Chondrocyte (in vitro differentiated cells): ENCODE measurements around the gene IGFN1. TPM values are rescaled to one million over a fixed set of nuclear protein-coding genes. Genes with fewer than 3 reads are reported as not detected.

Source experiments
- DNase-seq: peaks from one replicate; pipeline ENCODE4 v3.0.0; 2021; ENCODE audit warnings: mixed read lengths, low spot score
- H3K27ac Mint-ChIP-seq: one replicate; pipeline ENCODE4 v1.8.0; 2021; ENCODE audit warnings: mild to moderate bottlenecking, moderate library complexity, mixed read lengths; ENCODE audit not compliant: unreplicated experiment
- H3K27me3 Mint-ChIP-seq: 2 replicates; pipeline ENCODE4 v1.8.0; 2021; ENCODE audit warnings: low read depth, mixed read lengths
- H3K36me3 Mint-ChIP-seq: 2 replicates; pipeline ENCODE4 v1.8.0; 2021; ENCODE audit warnings: low read depth, mixed read lengths
- H3K4me1 Mint-ChIP-seq: 2 replicates; pipeline ENCODE4 v1.8.0; 2021; ENCODE audit warnings: low read depth, mild to moderate bottlenecking, mixed read lengths
- H3K4me3 Mint-ChIP-seq: one replicate; pipeline ENCODE4 v1.8.0; 2021; ENCODE audit warnings: mild to moderate bottlenecking, moderate library complexity, mixed read lengths; ENCODE audit not compliant: unreplicated experiment
- H3K9me3 Mint-ChIP-seq: 2 replicates; pipeline ENCODE4 v1.8.0; 2021; ENCODE audit warnings: low read depth, mixed read lengths
- CTCF ChIP-seq: fragments of 200-600 bp; sonication (generic); IDR thresholded peaks from 2 replicates; pipeline ENCODE4 v1.5.0; 2021; ENCODE audit warnings: antibody characterized with exemption, mild to moderate bottlenecking, moderate library complexity
- total RNA-seq: library from RNA; stranded (reverse); gene quantifications from 3 replicates; pipeline ENCODE4 v1.2.1, GENCODE V29; 2021

The IGFN1 gene
- total RNA-seq, 1 donor from 2014 or later = 1.9 TPM

DNA sequence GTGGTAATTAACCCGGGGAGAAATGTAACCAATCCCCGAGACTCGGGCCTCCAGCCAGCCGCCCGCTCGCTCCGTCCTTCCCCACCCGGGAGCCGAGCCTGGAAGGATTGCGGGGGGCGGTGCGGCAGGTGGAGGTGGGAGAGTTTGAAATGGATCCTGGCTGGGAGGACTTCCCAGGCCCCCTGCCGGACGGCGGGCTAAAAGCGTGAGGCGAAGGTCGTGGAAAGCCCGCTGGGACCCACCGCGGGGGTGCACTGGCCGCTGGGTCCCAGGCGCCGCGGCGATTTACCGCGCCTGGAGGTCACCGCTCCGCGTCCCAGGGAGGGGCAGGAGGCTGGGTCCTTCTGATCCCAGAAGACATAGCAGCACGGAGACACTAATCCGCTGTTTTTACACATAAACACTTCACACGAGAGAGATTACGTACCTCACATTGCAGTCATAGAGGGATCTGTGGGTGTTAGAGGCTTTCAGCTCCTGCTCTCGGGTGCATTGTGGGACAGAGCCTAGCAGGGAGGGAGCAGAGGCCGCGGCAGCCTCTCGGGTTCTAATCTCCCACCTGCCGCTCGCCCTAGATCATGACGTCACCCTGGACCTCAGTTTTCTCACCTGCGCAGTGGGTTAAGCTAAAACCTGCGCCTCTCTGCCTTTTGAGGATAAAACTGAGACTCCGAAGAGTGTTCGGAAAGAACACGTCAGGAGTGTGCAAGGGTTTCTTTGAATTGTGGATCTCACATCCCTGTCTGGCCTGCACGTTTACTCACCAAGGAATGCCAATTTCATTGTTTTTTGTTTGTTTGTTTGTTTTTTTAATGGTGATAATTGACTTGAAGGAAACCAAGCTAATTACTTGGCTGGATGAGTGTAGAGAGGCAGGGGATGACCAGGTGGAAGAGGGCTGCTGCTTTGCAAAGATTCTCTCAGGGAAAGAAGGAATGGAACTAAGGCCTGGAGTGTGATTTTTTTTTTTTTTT is 19.3 kb upstream of the IGFN1 start:
- no peak for DNase-seq

DNA sequence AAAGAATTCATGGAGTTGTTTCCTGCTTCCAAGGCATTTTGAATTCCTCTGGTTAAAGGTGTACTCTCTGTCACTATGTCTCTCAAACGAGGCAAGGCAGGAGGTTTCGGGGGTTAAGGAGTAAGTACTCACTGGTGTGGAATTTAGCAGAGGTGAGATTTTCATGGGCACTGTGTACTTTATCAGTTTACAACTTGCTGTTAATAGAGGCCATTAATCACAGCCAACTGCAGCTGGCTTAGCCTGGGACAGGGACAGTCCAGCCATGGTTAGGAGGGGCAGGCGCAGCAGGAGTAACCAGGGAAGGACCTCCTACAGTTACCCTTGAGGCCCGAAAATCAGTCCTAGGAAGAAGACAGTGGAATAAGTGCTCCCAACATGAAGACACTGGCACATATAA is 18.3 kb upstream of the IGFN1 start:
- no peak for TF ChIP-seq CTCF
- no peak for DNase-seq
- Mint-ChIP-seq H3K4me1 (peaks cover 23% of the 10 kb centered on the region), H3K27ac (no peak overlapping the region), H3K4me3 (no peak overlapping the region), H3K27me3 (peaks cover 2% of the 10 kb centered on the region), H3K36me3 (no peaks in the 10 kb centered on the region), H3K9me3 (no peaks in the 10 kb centered on the region)

More for the DNA sequence above, 19.3 kb upstream of the IGFN1 start:
- H3K4me3 Mint-ChIP-seq = peak overlapping the region; percentile 80
- H3K27me3 Mint-ChIP-seq = no peaks in the 10 kb centered on the region
- H3K4me1 Mint-ChIP-seq = peaks cover 29% of the 10 kb centered on the region
- peak overlapping the region; percentile 94 for H3K27ac Mint-ChIP-seq
- peak; percentile 79 for TF ChIP-seq CTCF
- H3K9me3 Mint-ChIP-seq = no peaks in the 10 kb centered on the region
- no peaks in the 10 kb centered on the region for H3K36me3 Mint-ChIP-seq

- H3K4me1 Mint-ChIP-seq = peaks cover 23% of the 10 kb centered on the region
- DNase-seq = no peak
- no peaks in the 10 kb centered on the region for H3K36me3 Mint-ChIP-seq
- TF ChIP-seq CTCF = no peak
- peaks cover 2% of the 10 kb centered on the region for H3K27me3 Mint-ChIP-seq
- no peaks in the 10 kb centered on the region for H3K9me3 Mint-ChIP-seq
- H3K4me3 Mint-ChIP-seq = no peak overlapping the region
- no peak overlapping the region for H3K27ac Mint-ChIP-seq
These were observed 17.5 kb upstream of the IGFN1 start for GRCh38 chr1:201172999-201173610.

GRCh38 chr1:201173736-201174135 is 16.9 kb upstream of the IGFN1 start:
- Mint-ChIP-seq H3K9me3 (peaks cover 2% of the 10 kb centered on the region), H3K36me3 (no peaks in the 10 kb centered on the region), H3K27me3 (peaks cover 2% of the 10 kb centered on the region), H3K4me3 (no peak overlapping the region), H3K27ac (no peak overlapping the region), H3K4me1 (peaks cover 23% of the 10 kb centered on the region)
- no peak for DNase-seq
- no peak for TF ChIP-seq CTCF

GRCh38 chr1:201175820-201176500 is 14.7 kb upstream of the IGFN1 start:
- peaks cover 8% of the 10 kb centered on the region for H3K9me3 Mint-ChIP-seq
- peaks cover 8% of the 10 kb centered on the region for H3K4me1 Mint-ChIP-seq
- DNase-seq = no peak
- H3K4me3 Mint-ChIP-seq = no peak overlapping the region
- no peak for TF ChIP-seq CTCF
- H3K36me3 Mint-ChIP-seq = peaks cover 1% of the 10 kb centered on the region
- H3K27me3 Mint-ChIP-seq = peaks cover 4% of the 10 kb centered on the region
- H3K27ac Mint-ChIP-seq = no peak overlapping the region
